ENCODE measurements around the gene GPSM1.
"Not testable (repeated sequence)": the region's sequence is repeated elsewhere in the genome, so short reads cannot be mapped to it uniquely, and the experiment has no call there.

Gene GPSM1

GRCh38 chr9:136401173-136401922, 74.0 kb downstream of the GPSM1 start:
- no peak for DNase-seq

- no peak for DNase-seq
Measured at GRCh38 chr9:136402067-136402466, 74.7 kb downstream of the GPSM1 start.

- DNase-seq: peak; percentile 74 to 82
Measured at GRCh38 chr9:136403538-136403914, 76.2 kb downstream of the GPSM1 start.

GRCh38 chr9:136403915-136404800, 76.8 kb downstream of the GPSM1 start:
- peak; percentile 58 to 67 for DNase-seq

GRCh38 chr9:136404801-136405136, 77.4 kb downstream of the GPSM1 start:
- peak in 1 of 2 experiments; percentile 34 for DNase-seq

- DNase-seq: no peak
Measured at GRCh38 chr9:136405481-136405880, 78.1 kb downstream of the GPSM1 start.

GRCh38 chr9:136405904-136406303, 78.6 kb downstream of the GPSM1 start:
- not testable (repeated sequence) for DNase-seq

- DNase-seq: not testable (repeated sequence)
Measured at GRCh38 chr9:136407061-136407460, 79.7 kb downstream of the GPSM1 start.

- DNase-seq: no peak
Measured at GRCh38 chr9:136407911-136408310, 80.6 kb downstream of the GPSM1 start.
